Stimulated activated CD4-positive, alpha-beta T cell treated with anti-CD3 and anti-CD28 coated beads, TNF-alpha, amount 100 ng/mL, for 48 hours (primary cell): ENCODE measurements around the gene CENPV.
"Not testable (repeated sequence)": the region's sequence is repeated elsewhere in the genome, so short reads cannot be mapped to it uniquely, and the experiment has no call there.

Experiments
- DNase-seq, 3 donors: peaks; one replicate each; pipeline ENCODE4 v3.0.0-alpha.2; 2020; ENCODE audit warnings: low read depth in 3 of 3

The CENPV gene

GRCh38 chr17:16313139-16314090 lies 39.9 kb downstream of the CENPV start:
- no peak for DNase-seq

GRCh38 chr17:16312061-16312460 lies 41.2 kb downstream of the CENPV start:
- not testable (repeated sequence) for DNase-seq

- no peak for DNase-seq
Measured at GRCh38 chr17:16306211-16306610, 47.1 kb downstream of the CENPV start.

GRCh38 chr17:16304830-16305229 lies 48.4 kb downstream of the CENPV start:
- no peak for DNase-seq

- no peak for DNase-seq
Measured at GRCh38 chr17:16302856-16303255, 50.4 kb downstream of the CENPV start.

- no peak for DNase-seq
Measured at GRCh38 chr17:16301963-16302855, 51.1 kb downstream of the CENPV start.

GRCh38 chr17:16300554-16300953 lies 52.7 kb downstream of the CENPV start:
- DNase-seq, result no peak

GRCh38 chr17:16298140-16298662 lies 55.1 kb downstream of the CENPV start:
- no peak for DNase-seq

- no peak for DNase-seq
Measured at GRCh38 chr17:16297367-16298139, 55.7 kb downstream of the CENPV start.

GRCh38 chr17:16296072-16296471 lies 57.2 kb downstream of the CENPV start:
- not testable (repeated sequence) for DNase-seq

- no peak for DNase-seq
Measured at GRCh38 chr17:16294560-16294959, 58.7 kb downstream of the CENPV start.

GRCh38 chr17:16293931-16294330 lies 59.3 kb downstream of the CENPV start:
- DNase-seq, result no peak
